Effector CD4-positive, alpha-beta T cell (primary cell): Measurements from ENCODE around the gene ENTPD6.
"Not testable (repeated sequence)": the region's sequence is repeated elsewhere in the genome, so short reads cannot be mapped to it uniquely, and the experiment has no call there.

ENCODE experiments used
- DNase-seq: peaks from one replicate; pipeline ENCODE4 v3.0.0-alpha.2; 2020

Gene ENTPD6

DNA sequence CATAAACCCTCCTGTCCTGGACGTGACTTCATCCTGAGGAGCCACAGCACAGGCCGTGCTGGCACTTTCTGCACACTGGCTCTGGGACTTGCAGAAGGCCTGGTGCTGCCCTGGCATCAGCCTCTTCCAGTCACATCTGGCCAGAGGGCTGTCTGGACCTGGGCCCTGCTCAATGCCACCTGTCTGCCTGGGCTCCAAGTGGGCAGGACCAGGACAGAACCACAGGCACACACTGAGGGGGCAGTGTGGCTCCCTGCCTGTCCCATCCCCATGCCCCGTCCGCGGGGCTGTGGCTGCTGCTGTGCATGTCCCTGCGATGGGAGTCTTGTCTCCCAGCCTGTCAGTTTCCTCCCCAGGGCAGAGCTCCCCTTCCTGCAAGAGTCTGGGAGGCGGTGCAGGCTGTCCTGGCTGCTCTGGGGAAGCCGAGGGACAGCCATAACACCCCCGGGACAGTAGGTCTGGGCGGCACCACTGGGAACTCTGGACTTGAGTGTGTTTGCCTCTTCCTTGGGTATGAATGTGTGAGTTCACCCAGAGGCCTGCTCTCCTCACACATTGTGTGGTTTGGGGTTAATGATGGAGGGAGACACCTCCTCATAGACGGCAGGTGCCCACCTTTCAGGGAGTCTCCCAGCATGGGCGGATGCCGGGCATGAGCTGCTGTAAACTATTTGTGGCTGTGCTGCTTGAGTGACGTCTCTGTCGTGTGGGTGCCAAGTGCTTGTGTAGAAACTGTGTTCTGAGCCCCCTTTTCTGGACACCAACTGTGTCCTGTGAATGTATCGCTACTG is 30.3 kb downstream of the ENTPD6 start:
- DNase-seq, result no peak

DNA sequence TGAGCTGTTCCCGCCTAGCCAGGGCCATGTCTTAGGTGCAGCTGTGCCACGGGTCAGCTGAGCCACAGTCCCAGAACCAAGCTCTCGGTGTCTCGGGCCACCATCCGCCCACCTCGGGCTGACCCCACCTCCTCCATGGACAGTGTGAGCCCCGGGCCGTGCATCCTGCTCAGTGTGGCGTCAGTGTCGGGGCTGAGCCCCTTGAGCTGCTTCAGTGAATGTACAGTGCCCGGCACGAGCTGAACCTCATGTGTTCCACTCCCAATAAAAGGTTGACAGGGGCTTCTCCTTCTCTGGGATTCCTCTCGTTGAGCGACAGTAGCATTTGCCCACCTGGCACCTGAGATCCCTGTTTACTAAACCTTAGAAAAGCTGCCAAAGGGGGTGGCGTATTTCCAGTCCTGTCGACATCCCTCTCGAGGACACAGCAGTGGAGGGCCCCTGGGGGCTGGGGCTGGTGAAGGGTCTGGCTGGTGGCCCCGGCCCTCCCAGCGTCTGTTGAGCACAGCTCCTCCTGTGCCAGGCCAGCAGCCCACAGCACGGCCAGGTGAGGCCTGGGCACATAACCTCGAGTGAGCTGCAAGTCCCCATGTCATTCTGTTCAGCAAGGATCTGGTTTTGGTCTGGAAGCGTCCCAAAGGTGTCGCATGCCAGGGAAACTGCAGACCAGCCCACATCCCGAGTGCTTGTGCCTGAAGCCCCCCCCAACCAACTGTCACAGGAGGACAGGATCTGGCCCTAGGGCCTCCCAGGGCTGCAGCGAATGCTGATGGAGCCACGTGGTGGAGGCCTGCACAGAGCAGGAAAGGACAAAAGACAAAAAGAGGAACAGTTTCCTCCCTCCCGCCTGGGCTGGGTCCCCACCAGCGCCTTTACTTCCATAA is 31.2 kb downstream of the ENTPD6 start:
- no peak for DNase-seq

GRCh38 chr20:25227317-25227831 is 31.9 kb downstream of the ENTPD6 start:
- no peak for DNase-seq

GRCh38 chr20:25229486-25230165 is 34.1 kb downstream of the ENTPD6 start:
- no peak for DNase-seq

DNA sequence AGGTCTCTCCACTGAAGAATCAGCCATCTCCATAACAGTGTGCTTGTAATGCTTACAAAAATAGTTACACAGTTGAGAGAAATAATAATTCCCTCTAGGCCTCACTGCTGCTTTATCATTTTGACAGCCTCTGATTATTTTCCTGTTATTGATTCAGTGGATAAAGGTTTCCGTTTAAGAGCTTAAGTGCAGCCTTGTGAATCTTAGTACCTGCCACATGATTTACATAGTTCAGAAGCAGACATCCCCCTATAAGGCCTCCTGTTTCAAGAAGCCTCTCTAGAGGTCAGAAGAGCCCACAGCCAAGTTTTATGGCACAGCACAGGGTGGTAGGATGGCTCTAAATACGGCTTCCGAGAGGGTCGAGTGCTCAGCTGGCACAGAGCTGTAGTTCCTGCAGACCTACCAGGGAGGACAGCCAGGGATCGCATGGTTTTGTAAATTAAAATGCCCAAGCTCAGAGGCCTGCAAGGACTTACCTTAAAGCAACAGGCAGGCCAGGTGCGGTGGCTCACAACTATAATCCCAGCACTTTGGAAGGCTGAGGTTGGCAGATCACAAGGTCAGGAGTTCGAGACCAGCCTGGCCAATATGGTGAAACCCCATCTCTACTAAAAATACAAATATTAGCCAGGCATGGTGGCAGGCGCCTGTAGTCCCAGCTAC is 34.8 kb downstream of the ENTPD6 start:
- DNase-seq, result no peak

DNA sequence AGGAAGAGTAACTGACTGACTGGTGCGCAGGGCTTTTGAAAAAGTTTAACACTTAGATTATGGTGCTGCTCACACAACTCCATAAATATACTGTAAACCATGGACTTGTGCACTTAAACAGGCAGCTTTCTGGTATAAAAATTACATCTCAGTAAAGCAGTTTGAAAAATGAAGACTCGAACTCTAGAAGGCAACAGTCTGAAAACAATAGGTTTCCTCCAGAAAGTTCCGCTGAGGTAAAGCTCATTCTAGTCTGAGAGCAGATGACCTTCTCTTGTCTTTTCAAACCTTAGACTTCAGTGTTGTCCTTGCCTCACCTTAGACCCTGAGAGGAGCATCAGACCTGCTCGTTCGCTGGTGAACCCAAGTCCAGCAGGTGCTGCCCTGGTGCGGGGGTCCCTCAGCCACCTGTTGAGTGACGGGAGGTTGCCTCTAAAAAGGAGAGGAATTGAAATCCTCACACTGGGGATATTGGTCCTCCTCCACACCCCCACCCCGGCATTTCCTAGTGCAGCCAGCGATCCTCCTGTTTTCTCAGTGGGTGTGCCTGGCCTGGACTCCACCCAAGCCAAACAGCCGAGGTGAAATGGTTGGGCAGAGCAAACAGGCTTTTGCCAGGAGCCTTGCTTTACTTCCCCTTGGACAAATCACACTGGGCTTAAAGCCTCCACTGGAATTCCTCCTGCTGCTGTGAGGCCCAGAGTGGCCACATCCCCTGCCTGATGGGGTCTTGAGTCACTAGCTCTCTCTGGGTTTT is 37.7 kb downstream of the ENTPD6 start:
- no peak for DNase-seq

DNA sequence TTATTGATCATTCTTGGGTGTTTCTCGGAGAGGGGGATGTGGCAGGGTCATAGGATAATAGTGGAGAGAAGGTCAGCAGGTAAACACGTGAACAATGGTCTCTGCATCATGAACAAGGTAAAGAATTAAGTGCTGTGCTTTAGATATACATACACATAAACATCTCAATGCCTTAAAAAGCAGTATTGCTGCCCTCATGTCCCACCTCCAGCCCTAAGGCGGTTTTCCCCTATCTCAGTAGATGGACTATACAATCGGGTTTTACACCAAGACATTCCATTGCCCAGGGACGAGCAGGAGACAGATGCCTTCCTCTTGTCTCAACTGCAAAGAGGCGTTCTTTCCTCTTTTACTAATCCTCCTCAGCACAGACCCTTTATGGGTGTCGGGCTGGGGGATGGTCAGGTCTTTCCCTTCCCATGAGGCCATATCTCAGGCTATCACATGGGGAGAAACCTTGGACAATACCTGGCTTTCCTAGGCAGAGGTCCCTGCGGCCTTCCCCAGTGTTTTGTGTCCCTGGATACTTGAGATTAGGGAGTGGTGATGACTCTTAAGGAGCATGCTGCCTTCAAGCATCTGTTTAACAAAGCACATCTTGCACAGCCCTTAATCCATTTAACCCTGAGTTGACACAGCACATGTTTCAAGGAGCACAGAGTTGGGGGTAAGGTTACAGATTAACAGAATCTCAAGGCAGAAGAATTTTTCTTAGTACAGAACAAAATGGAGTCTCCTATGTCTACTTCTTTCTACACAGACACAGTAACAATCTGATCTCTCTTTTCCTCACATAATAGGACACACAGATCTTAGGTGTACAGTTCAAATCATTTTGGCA is 38.7 kb downstream of the ENTPD6 start:
- not testable (repeated sequence) for DNase-seq

- DNase-seq, result no peak
Measured at GRCh38 chr20:25236450-25237304, 41.2 kb downstream of the ENTPD6 start.

DNA sequence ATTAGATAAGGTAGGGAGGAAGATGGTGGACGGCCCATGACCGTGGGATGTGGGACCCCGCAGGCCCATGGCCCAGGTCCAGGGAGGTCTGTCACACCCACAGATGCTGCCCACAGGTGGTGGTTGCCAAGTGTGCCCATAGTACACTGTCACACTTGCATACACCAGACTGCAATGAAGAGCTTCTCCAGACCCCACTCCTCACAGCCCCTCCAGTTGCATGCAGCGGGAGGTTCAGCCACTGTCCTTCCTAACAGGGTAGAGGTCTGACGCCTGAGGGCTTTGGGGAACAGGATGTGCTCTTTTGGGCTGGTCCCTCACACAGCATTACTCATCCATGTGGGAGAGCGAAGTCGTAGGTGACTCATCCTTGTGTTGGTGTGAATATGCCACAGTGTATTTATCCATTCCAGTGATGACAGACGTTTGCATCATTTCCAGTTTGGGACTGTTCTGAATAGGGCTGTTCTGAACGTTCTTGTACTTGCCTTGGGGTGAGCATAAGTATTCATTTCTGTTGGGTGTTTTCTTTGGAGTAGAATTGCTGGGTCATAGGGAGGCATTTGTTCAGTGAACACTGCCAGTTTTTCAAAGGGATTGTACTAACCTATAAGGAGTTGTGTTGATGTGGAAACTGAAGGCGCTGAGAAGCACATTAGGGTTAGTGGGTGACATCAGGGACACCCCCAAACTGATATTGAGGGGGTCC is 42.3 kb downstream of the ENTPD6 start:
- no peak for DNase-seq

- DNase-seq, result no peak
Measured at GRCh38 chr20:25238319-25239037, 43.0 kb downstream of the ENTPD6 start.

GRCh38 chr20:25239387-25240370 is 44.2 kb downstream of the ENTPD6 start:
- DNase-seq, result no peak

DNA sequence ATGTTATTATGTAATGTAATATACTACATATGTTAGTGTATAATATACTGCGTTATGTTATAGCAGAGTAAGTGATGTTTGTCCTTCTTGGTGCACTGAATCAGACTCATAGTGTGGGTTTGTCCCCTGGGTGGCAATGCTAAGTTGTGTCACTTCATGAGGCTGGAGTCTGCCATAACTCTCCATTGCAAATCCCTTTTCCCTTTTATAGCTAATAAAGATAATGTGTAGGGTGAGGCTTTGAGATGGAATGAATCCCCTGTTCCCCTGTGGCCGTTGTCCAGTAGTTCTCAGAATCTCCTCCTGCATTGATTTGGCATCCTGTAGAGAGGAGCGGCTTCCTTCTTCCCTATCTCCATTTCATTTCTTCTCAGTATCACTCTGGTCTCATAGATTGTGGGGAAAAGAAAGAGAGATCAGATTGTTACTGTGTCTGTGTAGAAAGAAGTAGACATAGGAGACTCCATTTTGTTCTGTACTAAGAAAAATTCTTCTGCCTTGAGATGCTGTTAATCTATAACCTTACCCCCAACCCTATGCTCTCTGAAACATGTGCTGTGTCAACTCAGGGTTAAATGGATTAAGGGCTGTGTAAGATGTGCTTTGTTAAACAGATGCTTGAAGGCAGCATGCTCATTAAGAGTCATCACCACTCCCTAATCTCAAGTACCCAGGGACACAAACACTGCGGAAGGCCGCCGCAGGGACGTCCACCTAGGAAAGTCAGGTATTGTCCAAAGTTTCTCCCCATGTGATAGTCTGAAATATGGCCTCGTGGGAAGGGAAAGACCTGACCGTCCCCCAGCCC is 45.5 kb downstream of the ENTPD6 start:
- not testable (repeated sequence) for DNase-seq

- DNase-seq, result not testable (repeated sequence)
Measured at GRCh38 chr20:25241659-25241955, 46.1 kb downstream of the ENTPD6 start.

DNA sequence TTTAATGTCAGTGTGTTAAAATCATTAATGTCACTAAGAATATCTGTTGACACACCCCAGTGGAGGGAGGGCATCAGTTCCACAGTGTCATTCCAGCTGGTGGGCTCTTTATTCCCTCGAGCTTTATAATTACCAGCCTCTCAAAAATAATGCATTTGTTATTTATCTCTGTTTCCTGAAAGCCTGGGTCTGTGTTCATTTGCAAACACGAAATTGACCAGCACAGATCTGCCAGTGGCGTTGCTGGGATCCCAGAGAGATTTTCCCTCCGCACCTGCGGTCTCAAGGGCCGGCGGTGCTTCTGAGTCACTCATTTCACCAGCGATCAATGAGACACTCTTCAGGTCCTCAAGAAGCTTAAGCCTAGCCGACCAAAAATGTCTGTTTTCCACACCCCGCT is 46.7 kb downstream of the ENTPD6 start:
- no peak for DNase-seq

DNA sequence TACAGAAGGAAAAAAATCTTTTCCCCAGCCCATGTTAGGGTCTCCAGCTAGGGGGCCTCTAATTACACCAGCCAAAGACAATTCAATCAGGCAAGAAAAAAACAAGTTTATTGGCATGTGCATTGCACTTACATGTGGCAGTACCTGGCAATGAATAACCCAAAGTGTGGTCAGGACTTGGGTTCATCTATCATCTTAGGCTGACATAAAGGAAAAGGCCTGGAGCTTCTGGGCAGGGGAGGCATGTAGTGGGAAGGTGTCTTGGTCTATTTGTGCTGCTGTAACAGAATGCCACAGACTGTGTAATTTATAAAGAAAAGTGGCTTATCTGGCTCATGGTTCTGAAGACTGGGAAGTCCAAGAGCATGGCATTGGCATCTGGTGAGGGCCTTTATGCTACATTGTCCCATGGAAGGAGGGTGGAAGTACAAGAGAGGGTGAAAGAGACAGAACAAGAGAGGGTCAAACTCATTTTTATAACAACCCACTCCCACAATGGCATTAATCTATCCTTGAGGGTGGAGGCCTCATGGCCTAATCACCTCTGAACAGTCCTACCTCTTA is 48.0 kb downstream of the ENTPD6 start:
- no peak for DNase-seq

- no peak for DNase-seq
Measured at GRCh38 chr20:25244976-25245375, 49.5 kb downstream of the ENTPD6 start.
